RWPE1 (cell line): Measurements from ENCODE around the gene KRT222.

Source experiments
- CTCF ChIA-PET: fragments of 350-600 bp; sonication (Branson Sonifier 250); formaldehyde crosslinking; extraction: SDS; loops from one replicate; lab custom pipeline; 2021; lab: Yijun Ruan, JAX
- POLR2A ChIA-PET: fragments of 400-600 bp; formaldehyde crosslinking; extraction: SDS; loops from one replicate; lab custom pipeline; 2020; ENCODE audit warnings: antibody characterized with exemption; ENCODE audit not compliant: low non-redundant PET; lab: Yijun Ruan, JAX
- DNase-seq: peaks from one replicate; pipeline ENCODE4 v3.0.0; 2012; ENCODE audit warnings: low spot score
- H3K27ac ChIP-seq: fragments of 450-650 bp; 2 replicates; pipeline ENCODE4 v1.5.1; 2017
- TF ChIP-seq, protein P1 (sequence below): fragments of 450-650 bp; conservative IDR thresholded peaks from 2 replicates; pipeline ENCODE4 v1.5.1; 2017; ENCODE audit warnings: low read depth, mild to moderate bottlenecking

Gene KRT222

GRCh38 chr17:40664582-40665333, at the start of gene KRT222:
Gene KRT222 (minus strand): TSS chr17:40665177. CDS start chr17:40665099, 78 bp downstream.
- ChIA-PET POLR2A (no interaction called here), CTCF (no interaction called here)
- TF ChIP-seq, protein P1, sequence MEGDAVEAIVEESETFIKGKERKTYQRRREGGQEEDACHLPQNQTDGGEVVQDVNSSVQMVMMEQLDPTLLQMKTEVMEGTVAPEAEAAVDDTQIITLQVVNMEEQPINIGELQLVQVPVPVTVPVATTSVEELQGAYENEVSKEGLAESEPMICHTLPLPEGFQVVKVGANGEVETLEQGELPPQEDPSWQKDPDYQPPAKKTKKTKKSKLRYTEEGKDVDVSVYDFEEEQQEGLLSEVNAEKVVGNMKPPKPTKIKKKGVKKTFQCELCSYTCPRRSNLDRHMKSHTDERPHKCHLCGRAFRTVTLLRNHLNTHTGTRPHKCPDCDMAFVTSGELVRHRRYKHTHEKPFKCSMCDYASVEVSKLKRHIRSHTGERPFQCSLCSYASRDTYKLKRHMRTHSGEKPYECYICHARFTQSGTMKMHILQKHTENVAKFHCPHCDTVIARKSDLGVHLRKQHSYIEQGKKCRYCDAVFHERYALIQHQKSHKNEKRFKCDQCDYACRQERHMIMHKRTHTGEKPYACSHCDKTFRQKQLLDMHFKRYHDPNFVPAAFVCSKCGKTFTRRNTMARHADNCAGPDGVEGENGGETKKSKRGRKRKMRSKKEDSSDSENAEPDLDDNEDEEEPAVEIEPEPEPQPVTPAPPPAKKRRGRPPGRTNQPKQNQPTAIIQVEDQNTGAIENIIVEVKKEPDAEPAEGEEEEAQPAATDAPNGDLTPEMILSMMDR = no peak
- no peak for DNase-seq
- H3K27ac ChIP-seq = no peak within 1 kb of the TSS

DNA sequence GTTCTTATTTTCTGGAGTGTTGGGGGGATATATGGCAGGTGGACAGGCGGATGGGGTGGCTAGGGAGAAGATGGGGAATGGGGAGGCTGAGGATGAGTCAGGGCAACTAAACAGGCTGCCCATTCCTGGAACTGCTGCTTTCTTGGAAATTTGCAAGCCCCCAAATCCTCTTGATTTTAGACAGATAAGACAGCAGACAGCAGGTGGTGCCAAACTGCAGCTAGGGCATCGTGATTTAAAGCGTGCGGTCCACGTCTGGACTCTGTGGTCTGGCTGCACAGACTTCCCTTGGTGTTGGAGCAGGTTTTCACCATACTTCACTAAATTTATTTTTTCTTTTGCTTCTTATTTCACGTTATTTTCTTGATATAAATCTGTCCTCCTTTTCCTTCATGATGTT, 49.5 kb upstream of the KRT222 start:
- CTCF ChIA-PET = no interaction called here
- POLR2A ChIA-PET = no interaction called here
- TF ChIP-seq, protein P1 = no peak

DNA sequence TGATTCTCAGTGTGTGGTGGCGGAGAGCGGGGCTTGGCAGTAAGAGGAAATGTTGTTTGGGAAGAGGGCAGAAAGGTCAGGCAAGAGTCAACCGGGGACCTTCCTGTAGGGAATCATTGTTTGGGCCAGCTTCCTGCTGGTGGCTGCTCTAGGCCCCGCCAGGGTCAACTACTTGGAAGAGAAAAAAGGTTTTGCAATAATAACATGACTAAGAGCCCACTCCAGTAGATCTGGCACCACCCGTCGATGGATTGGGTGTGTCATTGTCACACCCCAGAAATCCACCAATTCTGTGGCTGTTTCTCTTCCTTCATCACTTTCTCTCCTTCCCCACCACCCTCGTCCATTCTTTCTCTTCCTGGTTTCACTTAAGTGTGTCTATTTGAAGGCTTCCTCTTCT, 42.8 kb upstream of the KRT222 start:
- CTCF ChIA-PET = no interaction called here

More for the DNA sequence above, 49.5 kb upstream of the KRT222 start:
- H3K27ac ChIP-seq = no peak overlapping the region
- DNase-seq = no peak

DNA sequence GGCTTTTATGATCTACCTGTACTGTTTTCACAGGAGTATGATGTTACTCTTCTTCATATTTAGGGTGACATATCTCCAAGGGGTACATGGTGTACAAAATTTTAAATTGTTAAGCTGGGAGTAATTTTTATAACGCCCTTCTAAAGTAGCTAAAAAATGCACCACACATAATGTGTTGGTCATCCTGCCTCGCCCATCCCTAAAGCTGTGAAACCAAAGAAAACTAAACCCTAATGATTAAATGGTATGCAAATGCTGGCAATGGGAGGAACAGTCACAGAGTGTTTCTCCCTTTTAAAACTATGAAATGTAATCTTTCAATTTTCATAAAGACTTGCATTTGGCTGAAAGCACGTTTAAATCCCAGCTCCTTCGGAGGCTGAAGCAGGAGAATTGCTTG, 40.6 kb upstream of the KRT222 start:
- TF ChIP-seq, protein P1 = no peak
- ChIA-PET POLR2A (no interaction called here), CTCF (interaction anchor here (0.5 to 0.7 kb wide), 2 partner anchors 16 to 141 kb away, joined by 3 to 4 read pairs; no protein-coding TSS in a partner anchor)
- H3K27ac ChIP-seq = no peak overlapping the region
- no peak for DNase-seq

More for the DNA sequence above, 42.8 kb upstream of the KRT222 start:
- TF ChIP-seq, protein P1 = no peak
- H3K27ac ChIP-seq = no peak overlapping the region
- no peak for DNase-seq
- POLR2A ChIA-PET = no interaction called here

- no peak within 1 kb of the TSS for H3K27ac ChIP-seq
- TF ChIP-seq, protein P1 = no peak
- DNase-seq = no peak
- POLR2A ChIA-PET = no interaction called here
- CTCF ChIA-PET = interaction anchor here (0.7 kb wide), 1 partner anchor 31 kb away, joined by 4 read pairs; no protein-coding TSS in a partner anchor
Observed at GRCh38 chr17:40703652-40704051, 38.7 kb upstream of the KRT222 start, which contains the start of gene KRT24. Gene KRT24 (minus strand): TSS chr17:40703752. CDS start chr17:40703693, 59 bp downstream.

GRCh38 chr17:40702271-40702670, 37.3 kb upstream of the KRT222 start:
- no peak overlapping the region for H3K27ac ChIP-seq
- ChIA-PET CTCF (no interaction called here), POLR2A (no interaction called here)
- TF ChIP-seq, protein P1 = no peak
- DNase-seq = no peak
